Activated CD8-positive, alpha-beta memory T cell treated with anti-CD3 and anti-CD28 coated beads for 36 hours (primary cell): Measurements from ENCODE around the gene TMEM256. TPM values are rescaled to one million over a fixed set of nuclear protein-coding genes. Genes with fewer than 3 reads are reported as not detected.

Source experiments
- CTCF ChIA-PET: fragments of 350-600 bp; sonication (Branson Sonifier 250); formaldehyde crosslinking; loops from one replicate; lab custom pipeline; 2021; ENCODE audit warnings: antibody characterized with exemption; lab: Charles Lee
- POLR2A ChIA-PET: fragments of 350-600 bp; sonication (Branson Sonifier 250); formaldehyde crosslinking; loops from one replicate; lab custom pipeline; 2021; ENCODE audit warnings: antibody characterized with exemption; lab: Charles Lee
- total RNA-seq, 2 experiments: library from RNA; stranded (reverse); gene quantifications; one replicate each; pipeline ENCODE4 v1.2.3, GENCODE V29; 2021

Gene TMEM256
- total RNA-seq, 2 experiments from 2014 or later = 50.1 to 51.6 TPM

- ChIA-PET POLR2A (interaction anchor here (0.6 to 2.4 kb wide), 12 partner anchors 18 to 253 kb away, joined by 3 to 11 read pairs (median 4); partner anchors contain the start of genes MPDU1, POLR2A, SOX15 and TMEM256), CTCF (interaction anchor here (0.6 to 4.4 kb wide), 40 partner anchors 9 to 417 kb away, joined by 3 to 34 read pairs (median 4); partner anchors contain the start of genes ACAP1, CHRNB1, DNAH2 and MPDU1)
Measured at GRCh38 chr17:7436556-7437368, 32.9 kb upstream of the TMEM256 start.

- ChIA-PET CTCF (interaction anchor here (1.0 to 4.4 kb wide), 24 partner anchors 10 to 282 kb away, joined by 3 to 34 read pairs (median 5); partner anchors contain the start of genes CHRNB1, DNAH2, MPDU1 and PLSCR3), POLR2A (interaction anchor here (1.0 to 2.4 kb wide), 8 partner anchors 32 to 153 kb away, joined by 3 to 10 read pairs (median 4); partner anchors contain the start of genes MPDU1, POLR2A, SOX15 and TMEM256)
Measured at GRCh38 chr17:7435676-7436555, 32.0 kb upstream of the TMEM256 start.

- ChIA-PET CTCF (interaction anchor here (0.8 to 2.3 kb wide), 2 partner anchors 28 to 76 kb away, joined by 9 to 12 read pairs; partner anchors contain the start of genes TMEM256 and TMEM95), POLR2A (no interaction called here)
Measured at GRCh38 chr17:7432296-7432695, 28.4 kb upstream of the TMEM256 start.

- CTCF ChIA-PET = interaction anchor here (2.3 kb wide), 1 partner anchor 75 kb away, joined by 12 read pairs; the partner anchor contains the start of gene TMEM95
- POLR2A ChIA-PET = no interaction called here
Measured at GRCh38 chr17:7431231-7431630, 27.3 kb upstream of the TMEM256 start.

GRCh38 chr17:7429722-7430121 is 25.8 kb upstream of the TMEM256 start:
- POLR2A ChIA-PET = interaction anchor here (0.5 kb wide), 1 partner anchor 109 kb away, joined by 3 read pairs; no protein-coding TSS in a partner anchor
- CTCF ChIA-PET = no interaction called here

GRCh38 chr17:7428557-7428956 is 24.7 kb upstream of the TMEM256 start, which contains the start of gene SPEM3:
Gene SPEM3 (plus strand): TSS chr17:7428857. CDS start chr17:7428903, 46 bp downstream.
- ChIA-PET CTCF (interaction anchor here (0.8 kb wide), 1 partner anchor 132 kb away, joined by 4 read pairs; no protein-coding TSS in a partner anchor), POLR2A (no interaction called here)

- POLR2A ChIA-PET = no interaction called here
- CTCF ChIA-PET = interaction anchor here (1.1 kb wide), 1 partner anchor 71 kb away, joined by 3 read pairs; no protein-coding TSS in a partner anchor
Measured at GRCh38 chr17:7427549-7427948, 23.7 kb upstream of the TMEM256 start.

GRCh38 chr17:7426896-7427489 is 23.1 kb upstream of the TMEM256 start:
- ChIA-PET POLR2A (no interaction called here), CTCF (interaction anchor here (1.1 kb wide), 1 partner anchor 71 kb away, joined by 3 read pairs; no protein-coding TSS in a partner anchor)

- POLR2A ChIA-PET = no interaction called here
- CTCF ChIA-PET = interaction anchor here (0.6 to 1.4 kb wide), 2 partner anchors 10 to 270 kb away, joined by 4 to 7 read pairs; no protein-coding TSS in a partner anchor
Measured at GRCh38 chr17:7426203-7426863, 22.4 kb upstream of the TMEM256 start.

- CTCF ChIA-PET = interaction anchor here (1.4 kb wide), 1 partner anchor 11 kb away, joined by 7 read pairs; no protein-coding TSS in a partner anchor
- POLR2A ChIA-PET = interaction anchor here (0.5 to 0.6 kb wide), 2 partner anchors 13 to 25 kb away, joined by 3 to 7 read pairs; no protein-coding TSS in a partner anchor
Measured at GRCh38 chr17:7425756-7426155, 21.9 kb upstream of the TMEM256 start.

GRCh38 chr17:7425316-7425715 is 21.4 kb upstream of the TMEM256 start, which contains the start of gene SPEM2:
Gene SPEM2 (plus strand): TSS chr17:7425616. CDS start chr17:7425689, 73 bp downstream.
- POLR2A ChIA-PET = interaction anchor here (0.5 to 0.6 kb wide), 2 partner anchors 13 to 25 kb away, joined by 3 to 7 read pairs; no protein-coding TSS in a partner anchor
- CTCF ChIA-PET = interaction anchor here (1.4 kb wide), 1 partner anchor 11 kb away, joined by 7 read pairs; no protein-coding TSS in a partner anchor

GRCh38 chr17:7423679-7424078 is 19.8 kb upstream of the TMEM256 start:
- ChIA-PET CTCF (interaction anchor here (0.8 to 0.9 kb wide), 2 partner anchors 13 to 87 kb away, joined by 3 to 4 read pairs; partner anchors contain the start of gene ACAP1), POLR2A (no interaction called here)

GRCh38 chr17:7421186-7421585 is 17.3 kb upstream of the TMEM256 start:
- POLR2A ChIA-PET = no interaction called here
- CTCF ChIA-PET = no interaction called here

- CTCF ChIA-PET = interaction anchor here (0.6 kb wide), 1 partner anchor 154 kb away, joined by 3 read pairs; no protein-coding TSS in a partner anchor
- POLR2A ChIA-PET = no interaction called here
Measured at GRCh38 chr17:7419819-7420610, 16.1 kb upstream of the TMEM256 start, which contains the start of gene SPEM1. Gene SPEM1 (plus strand): TSS chr17:7420324. CDS start chr17:7420385, 61 bp downstream.

- CTCF ChIA-PET = interaction anchor here (1.0 kb wide), 1 partner anchor 18 kb away, joined by 3 read pairs; no protein-coding TSS in a partner anchor
- POLR2A ChIA-PET = no interaction called here
Measured at GRCh38 chr17:7418472-7419152, 14.7 kb upstream of the TMEM256 start.
